ENCODE measurements around the gene ADAMTS2.

Gene ADAMTS2

GRCh38 chr5:179301796-179302195, 43.5 kb downstream of the ADAMTS2 start:
- no peak for TF ChIP-seq CTCF (IDR thresholded peaks at IDR 0.05; ENCODE audit: low read depth, low read length)

GRCh38 chr5:179301376-179301775, 43.9 kb downstream of the ADAMTS2 start:
- TF ChIP-seq CTCF (IDR thresholded peaks at IDR 0.05; ENCODE audit: low read depth, low read length): no peak
- no peak for DNase-seq (ENCODE audit: extremely low read depth, low read depth)

More at GRCh38 chr5:179301796-179302195, 43.5 kb downstream of the ADAMTS2 start:
- DNase-seq (ENCODE audit: extremely low read depth, low read depth): no peak

- DNase-seq (ENCODE audit: extremely low read depth, low read depth): no peak
- no peak for TF ChIP-seq CTCF (IDR thresholded peaks at IDR 0.05; ENCODE audit: low read depth, low read length)
Observed at GRCh38 chr5:179300581-179301180, 44.6 kb downstream of the ADAMTS2 start.

GRCh38 chr5:179298181-179298993, 46.9 kb downstream of the ADAMTS2 start:
- TF ChIP-seq CTCF (IDR thresholded peaks at IDR 0.05; ENCODE audit: low read depth, low read length): no peak
- no peak for DNase-seq (ENCODE audit: extremely low read depth, low read depth)

- TF ChIP-seq CTCF (IDR thresholded peaks at IDR 0.05; ENCODE audit: low read depth, low read length): no peak
- DNase-seq (ENCODE audit: extremely low read depth, low read depth): no peak
Observed at GRCh38 chr5:179297486-179298180, 47.6 kb downstream of the ADAMTS2 start.

- TF ChIP-seq CTCF (IDR thresholded peaks at IDR 0.05; ENCODE audit: low read depth, low read length): no peak
- no peak for DNase-seq (ENCODE audit: extremely low read depth, low read depth)
Observed at GRCh38 chr5:179297026-179297425, 48.2 kb downstream of the ADAMTS2 start.
